ENCODE measurements around the gene WASL. TPM values are rescaled to one million over a fixed set of nuclear protein-coding genes. Genes with fewer than 3 reads are reported as not detected.
"Not testable (repeated sequence)": the region's sequence is repeated elsewhere in the genome, so short reads cannot be mapped to it uniquely, and the experiment has no call there.

The WASL gene
- 12.4 and 19.8 TPM in 2 replicates for total RNA-seq

DNA sequence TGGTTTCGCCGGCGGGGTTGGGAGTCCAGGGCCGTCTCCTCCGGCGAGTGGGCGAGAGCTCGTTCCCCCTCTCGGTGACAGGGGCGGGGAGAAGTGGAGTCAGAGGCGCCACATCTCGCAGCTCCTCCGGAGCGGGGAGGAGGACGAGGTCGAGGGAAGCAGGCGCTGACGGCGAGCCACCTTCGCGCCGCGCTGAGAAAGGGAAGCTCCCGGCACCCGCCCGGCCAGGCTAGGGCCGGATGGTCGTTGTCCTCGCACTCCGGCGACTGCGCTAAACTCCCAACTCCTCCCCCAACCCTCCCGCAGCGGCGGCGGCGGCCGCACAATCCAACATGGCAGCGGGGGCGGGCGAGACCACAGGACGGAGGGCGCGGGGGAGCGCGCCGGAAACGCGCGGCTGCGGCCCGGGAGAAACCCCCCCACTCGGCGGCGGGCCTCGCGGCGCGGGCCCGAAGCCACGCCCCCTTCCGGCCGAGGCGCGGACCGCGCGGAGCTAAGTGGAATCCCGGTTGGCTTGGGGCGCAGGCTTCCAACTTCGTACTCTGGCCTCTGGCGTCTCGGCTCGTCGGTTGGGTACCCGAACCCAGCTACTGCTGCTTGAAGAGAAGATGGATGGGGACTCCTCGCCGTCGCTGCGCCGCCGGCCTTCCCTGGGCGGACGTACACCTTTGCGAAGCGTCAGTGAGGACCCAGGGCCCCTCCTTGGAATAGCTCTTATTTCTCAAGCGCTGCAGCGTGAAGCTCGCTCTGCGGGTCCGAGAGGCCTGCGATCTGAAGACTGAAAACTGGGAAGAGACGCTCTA, at the start of gene WASL:
WASL (minus strand) TSS at position 270 of the 803 bp plus-strand sequence; CDS start at position 1, 269 bp downstream.
- DNase-seq, result peak; percentile 94

DNA sequence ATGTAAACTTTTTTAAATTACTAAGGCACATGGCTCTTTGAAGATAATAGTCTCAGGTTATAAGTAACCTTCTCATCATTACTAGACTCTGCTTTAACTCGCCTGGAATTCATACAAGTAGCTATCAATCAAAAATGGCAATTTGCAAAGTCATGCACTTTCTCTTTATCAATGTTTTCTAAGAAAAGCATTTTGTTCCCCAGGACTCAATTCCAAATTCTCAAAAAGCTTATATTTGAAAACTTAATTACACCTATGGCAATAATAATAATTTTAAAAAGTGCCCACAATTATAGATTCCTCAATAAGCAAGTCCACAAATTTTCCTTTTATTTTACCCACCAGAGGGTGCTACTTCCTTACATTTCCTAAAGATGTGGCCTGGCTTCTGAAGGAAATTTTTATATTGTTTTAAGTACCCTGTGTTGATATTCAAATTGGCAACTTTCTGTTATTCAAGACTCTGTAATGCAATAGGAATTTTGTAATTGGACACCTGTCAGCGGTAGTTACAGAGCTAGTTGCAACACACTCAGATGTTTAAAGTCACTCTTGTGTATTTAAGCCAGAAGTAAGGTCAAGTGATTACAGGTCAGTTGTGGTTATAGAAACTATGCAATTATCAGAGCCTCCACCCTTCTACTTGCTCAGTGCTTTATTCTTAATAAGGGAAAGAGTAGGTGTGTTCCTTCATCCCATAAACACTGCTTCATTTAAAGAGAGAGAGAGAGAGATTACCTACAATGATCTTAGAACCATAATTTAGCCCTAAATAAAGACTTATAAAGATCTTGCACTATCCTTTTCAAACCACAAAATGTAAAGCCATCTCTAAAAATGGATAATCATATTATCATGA, 49.1 kb upstream of the WASL start:
- DNase-seq, result peak; percentile 79

DNA sequence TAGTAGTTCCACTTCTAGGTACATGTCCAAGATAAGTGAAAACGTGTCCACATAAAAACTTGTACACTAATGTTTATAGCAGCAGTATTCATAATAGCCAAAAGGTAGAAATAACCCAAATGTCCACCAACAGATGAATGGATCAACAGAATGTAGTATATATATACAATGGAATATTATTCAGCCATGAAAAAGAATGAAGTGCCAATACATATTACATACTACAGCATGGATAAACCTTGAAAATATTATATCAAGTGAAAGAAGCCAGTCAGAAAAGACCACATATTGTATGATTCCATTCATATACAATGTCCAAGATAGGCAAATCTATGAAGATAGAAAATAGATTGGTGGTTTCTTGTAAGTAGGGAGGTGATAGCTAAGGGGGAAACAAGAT, 47.8 kb upstream of the WASL start:
- DNase-seq, result no peak

DNA sequence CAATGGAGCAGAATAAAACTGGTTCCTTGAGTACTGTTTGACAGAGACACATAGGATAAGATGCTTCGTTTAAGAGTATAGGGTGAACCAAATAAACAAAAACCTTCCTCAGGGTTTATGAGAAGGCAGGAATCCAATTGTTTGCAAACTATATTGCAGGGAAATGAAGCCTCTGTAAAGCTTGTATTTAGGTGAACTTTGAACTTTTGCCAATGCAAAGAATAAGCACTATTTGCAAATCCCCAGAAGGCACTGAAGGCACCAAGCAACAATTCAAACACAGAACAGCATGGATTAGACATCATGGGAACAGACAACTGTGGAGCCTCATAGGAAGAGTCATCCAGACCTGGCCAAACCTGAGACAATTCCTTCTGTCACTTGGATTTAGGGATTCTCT, 47.1 kb upstream of the WASL start:
- no peak for DNase-seq

DNA sequence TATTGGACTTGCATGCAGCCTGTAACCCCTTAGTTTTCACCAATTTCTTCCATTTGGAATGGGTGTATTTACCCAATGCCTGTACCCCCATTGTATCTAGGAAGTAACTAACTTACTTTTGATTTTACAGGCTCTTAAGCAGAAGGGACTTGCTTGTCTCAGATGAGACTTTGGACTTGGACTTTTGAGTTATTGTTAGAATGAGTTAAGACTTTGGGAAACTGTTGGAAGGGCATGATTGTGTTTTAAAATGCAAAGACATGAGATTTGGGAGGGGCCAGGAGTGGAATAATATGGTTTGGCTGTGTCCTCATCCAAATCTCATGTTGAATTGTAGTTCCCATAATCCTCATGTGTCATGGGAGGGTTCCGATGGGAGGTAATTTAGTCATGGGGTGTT, 46.3 kb upstream of the WASL start:
- DNase-seq, result not testable (repeated sequence)

DNA sequence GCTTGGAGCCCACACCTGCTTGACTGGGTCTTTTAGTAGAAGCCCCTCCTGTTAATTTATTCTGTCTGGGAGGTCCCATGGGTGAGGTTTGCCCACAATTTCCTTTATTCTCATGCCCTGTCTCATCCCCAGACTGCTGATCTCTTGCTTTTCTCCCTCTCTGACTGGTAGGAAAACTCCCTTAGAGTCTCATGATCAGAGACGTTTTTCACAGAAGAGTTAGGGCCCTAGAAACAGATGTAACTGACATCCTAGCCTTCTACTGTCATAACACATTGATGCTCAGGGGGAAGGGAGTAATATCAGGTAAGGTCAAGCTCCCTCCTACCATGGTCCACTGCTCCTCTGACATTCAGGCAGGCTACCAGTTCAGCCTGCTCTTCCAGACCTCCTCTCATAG, 43.7 kb upstream of the WASL start:
- DNase-seq, result no peak

DNA sequence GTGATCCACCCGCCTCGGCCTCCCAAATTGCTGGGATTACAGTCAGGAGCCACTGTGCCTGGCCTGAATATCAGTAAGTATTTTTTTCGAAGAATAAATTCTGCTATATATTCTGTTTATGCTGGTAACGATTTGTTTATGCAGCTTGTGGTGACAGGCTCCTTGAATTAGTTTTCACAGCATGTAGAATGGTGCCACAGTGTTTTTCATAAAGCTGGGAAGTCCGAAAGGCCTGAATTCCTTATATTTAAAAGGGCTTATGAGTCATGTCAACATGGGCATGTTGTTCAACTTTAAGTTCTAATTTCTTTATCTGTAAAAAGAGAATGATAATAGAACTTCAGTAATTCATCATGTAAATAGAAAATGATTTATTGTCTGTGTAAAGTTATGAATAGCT, 42.2 kb upstream of the WASL start:
- DNase-seq, result no peak

DNA sequence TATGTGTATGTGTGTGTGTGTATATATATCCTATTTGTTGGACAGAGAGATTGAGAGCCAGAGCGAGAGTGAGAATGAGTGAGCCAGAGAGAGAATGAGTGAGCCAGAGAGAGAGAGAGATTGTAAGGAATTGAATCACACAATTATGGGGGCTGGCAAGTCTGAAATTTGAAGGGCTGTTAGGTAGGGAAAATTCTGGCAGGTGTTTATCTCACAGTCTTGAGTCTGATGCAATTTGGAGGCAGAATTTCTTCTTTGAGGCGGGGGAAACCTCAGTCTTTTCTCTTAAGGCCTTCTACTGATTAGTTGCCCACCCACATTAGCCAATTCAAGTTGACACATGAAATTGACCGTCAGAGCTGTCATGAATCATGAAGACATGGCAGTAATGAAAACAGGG, 41.0 kb upstream of the WASL start:
- no peak for DNase-seq

DNA sequence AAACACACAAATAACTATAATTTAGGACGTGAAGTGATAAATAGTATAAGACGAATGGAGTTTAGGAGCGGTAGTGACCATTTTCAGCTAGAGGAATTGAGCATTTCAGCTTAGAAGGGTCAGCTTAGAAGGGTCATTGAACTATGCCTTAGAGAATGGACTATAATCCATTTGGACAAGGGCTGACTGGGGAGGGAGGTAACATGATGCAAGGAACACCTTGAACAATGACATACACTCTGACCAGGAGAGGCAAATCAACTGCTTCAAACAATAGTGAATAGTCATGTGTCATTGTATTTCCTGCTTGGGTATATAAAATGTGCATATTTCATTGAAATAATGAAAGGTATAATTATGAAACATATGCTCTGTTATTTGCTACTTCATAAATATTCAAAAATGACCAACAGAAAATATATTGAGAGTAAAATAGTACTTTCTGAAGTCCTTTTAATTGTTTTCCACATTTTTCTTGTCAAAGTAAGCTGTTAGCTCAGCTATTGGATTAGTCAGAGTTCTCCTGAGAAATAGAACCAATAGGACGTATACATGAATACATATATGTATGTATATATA, 40.5 kb upstream of the WASL start:
- DNase-seq, result no peak

DNA sequence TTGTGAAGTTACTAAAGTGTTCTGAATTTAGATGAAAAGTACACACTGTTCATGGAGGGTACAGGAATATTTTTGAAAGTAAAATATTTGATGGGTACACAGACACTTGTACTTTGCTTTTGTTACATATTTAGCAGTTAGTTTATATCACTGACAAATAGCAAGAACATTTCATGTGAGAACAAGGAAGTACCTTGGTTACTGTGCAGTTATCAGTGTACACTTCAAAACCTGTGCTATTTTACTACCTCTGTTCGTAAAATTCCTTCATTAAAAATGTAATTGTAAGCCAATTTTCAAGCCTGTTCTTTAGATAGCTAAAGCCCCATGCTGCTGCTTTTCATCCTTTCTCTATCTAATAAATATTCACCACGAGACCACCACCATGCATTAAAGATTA, 39.8 kb upstream of the WASL start:
- DNase-seq, result no peak

DNA sequence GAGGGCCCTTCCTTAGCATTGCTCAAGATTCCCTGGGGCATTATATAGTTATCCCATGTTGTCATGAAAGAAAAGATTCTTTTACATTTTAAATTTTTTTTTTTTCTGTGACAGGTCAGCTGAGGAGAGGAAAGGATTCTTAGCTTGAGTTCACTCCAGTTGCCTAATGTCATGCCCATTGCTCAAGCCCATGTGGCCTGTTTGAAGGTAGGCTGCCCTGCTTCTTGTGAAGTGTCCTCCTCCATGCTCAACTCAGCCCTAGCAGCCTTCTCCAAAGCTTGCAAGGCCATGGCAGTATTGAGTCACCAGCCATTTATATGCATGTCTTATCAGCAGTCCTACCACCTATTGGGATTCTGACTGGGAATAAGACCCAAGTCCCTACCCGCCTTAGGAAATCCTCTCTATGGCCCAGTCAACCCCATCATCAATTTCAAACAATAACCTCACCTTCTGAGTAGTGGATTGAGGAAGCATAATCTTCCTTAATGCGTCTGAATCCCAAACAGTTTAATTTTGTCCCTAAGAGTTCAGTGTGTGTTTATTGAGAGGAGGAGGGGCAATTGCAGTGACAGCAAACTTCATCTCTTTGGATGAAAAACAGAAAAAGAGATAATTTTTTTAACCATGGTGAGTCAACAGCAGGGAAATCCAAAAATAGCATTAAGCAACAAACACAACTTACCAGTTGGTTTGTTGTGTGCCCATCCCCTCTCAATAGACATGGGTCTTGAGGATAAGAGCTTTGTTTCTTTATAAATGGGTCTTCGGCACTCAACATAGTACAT, 38.6 kb upstream of the WASL start:
- DNase-seq, result no peak

DNA sequence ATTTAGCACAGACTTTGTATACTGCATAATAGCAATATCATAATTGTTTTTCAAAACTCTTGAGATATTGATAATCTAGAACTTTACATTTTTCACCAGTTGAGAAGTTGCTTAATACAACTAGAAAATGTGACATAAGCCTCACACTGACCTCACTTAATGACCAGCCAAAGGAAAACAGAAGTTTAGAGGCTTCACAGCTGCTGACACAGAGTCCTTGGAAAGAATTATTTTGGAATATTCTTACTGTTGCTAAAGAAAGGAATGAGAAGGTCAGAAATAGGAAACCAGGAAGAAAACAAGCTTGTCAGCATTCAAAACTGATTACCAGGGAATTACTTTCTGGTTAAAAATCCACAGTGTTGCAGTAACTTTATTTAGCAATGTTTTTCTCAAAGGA, 35.5 kb upstream of the WASL start:
- no peak for DNase-seq

DNA sequence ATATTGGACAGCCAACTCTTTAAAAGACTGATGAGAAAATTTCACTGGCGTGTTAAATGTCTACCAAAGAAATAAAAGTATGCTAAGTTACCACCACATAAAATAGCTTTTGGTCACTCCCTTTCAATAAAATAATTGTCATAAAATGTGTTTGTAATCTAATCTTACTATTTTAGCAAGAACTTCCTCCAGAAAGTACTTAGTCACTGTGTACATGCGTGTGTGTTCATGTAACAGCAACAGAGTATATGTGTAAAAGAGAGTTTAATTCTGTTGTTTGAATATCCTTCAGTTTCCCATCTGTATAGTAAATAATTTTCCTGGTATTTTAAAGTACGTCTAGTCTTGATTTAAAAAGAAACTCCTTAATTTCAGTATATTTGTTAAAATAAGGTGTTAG, 35.0 kb upstream of the WASL start:
- DNase-seq, result no peak

DNA sequence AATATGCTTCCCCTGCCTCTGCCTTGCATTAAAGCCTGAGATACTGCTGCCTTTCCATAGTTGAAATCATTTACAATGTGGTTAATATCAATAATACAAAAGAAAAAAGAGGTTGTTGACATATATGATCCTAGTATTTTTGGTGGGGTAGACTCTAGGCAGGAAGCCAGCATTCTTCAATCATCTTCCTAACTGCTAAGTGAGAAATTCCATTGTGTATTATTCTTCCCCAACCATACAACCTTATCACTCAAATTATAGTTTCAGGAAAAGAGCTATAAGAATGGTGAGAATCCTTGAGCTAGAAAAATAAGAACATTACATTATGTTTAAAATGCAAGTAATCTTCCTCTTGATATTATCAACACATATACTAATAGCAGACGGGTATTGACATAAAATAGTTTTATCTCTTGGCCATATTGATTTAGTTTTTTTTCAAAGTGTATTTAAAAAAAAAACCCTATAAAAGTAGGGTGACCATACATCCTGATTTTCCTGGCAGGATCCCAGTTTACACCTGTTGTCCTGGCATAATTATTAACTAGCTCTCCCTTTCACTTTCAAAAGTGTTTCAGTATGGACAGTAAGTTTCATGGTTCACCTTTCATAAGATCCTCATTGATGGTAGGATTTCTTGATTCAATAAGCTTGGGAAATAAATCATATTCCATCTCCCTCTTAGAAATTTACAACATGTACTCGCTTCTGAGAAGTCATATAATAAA, 33.4 kb upstream of the WASL start:
- DNase-seq, result peak; percentile 54

DNA sequence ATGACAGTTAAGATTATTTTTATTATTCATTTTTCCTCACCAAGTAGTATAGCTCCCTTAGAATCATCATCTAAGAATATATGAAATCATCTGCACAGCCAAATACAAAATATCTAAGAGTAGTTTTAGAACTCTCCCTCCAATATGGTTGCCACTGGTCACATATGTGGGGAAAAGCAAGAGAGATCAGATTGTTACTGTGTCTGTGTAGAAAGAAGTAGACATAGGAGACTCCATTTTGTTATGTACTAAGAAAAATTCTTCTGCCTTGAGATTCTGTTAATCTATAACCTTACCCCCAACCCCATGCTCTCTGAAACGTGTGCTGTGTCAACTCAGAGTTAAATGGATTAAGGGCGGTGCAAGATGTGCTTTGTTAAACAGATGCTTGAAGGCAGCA, 31.7 kb upstream of the WASL start:
- not testable (repeated sequence) for DNase-seq

DNA sequence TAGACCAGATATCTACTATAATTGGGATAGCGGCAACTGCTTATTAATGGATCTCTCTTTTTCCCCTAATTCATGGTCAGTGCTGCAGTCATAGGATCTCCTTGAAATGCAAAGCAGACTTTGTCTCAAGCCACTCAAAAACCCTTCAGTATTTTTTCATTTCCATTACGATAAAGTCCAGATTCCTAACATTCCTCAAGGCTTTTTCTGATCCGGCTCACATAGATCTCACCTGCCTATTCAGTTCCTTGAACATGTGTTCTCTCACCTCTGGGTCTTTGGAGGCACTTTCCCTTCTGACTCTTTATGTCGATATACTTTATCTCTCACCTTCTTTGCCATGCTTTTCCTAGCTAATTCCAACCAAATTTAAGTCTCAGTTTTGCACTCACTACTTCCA, 25.7 kb upstream of the WASL start:
- DNase-seq, result no peak

DNA sequence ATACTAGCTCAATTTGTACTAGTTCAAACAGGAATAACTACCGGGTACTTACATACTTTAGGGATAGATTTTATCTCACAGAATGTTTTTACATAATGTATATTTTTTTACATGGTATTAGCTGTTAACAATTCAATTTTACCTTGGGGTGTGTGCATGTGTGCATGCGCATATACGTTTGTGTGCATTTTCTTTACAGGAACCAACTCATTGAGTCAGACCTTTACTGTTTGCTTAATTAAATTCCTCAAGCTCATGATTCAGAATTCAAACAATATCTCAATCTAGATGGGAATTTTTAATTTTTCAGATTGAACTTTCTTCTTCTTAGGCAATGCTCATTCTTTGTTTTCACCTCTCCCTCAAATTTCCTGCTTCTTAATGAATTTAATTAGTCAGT, 24.7 kb upstream of the WASL start:
- no peak for DNase-seq

DNA sequence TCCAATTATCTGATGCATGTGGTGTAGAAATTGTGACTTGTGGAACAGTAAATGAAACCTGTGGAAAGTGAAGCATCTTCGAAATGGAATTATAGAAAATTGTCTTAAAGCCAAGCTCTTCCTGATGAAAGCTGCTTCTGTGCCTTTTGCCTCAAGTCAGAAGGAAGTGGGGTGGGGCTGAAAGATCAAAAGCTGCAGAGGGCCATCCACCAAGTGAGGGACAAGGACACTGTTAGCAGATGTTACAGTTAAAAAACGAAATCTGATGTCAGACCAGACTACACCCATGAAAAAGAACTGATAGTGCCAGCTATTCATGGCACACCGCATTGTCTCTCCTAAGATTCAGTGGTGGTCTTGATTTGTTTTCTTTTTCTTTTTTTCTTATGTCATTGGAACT, 23.8 kb upstream of the WASL start:
- no peak for DNase-seq

DNA sequence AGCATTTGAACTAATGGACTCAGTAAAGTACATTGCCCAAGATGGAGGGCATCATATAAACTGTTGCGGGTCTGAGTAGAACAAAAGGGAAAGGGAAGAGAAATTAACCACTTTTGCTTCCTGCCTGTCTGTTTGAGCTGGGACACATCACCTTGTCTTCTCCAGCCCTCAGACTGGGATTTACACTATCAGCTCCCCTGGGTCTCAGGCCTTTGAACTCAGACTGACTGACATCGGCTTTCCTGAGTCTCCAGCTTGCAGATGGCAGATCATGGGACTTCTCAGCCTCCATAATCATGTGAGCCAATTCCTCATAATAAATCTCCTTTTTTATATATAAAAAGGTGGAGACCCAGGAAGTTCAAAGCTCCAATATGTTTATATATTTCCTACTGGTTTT, 23.0 kb upstream of the WASL start:
- no peak for DNase-seq

DNA sequence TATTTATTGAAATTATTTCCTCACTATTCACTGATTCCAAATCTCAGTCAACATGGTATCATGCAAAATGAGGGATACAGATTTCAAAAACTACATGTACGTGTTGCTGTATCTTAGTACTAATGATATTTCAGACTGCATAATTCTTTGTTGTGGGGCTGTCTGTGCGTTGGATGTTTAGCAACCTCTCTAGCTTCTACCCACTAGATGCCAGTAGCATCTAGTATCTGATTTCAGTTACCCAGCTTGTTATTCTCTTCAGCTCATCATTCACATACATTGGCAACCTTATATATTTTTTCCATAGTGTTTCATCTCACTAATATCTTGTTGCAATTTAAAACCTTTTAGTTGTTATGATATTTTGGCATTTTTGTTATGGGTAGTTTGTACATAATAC, 22.5 kb upstream of the WASL start:
- DNase-seq, result no peak

DNA sequence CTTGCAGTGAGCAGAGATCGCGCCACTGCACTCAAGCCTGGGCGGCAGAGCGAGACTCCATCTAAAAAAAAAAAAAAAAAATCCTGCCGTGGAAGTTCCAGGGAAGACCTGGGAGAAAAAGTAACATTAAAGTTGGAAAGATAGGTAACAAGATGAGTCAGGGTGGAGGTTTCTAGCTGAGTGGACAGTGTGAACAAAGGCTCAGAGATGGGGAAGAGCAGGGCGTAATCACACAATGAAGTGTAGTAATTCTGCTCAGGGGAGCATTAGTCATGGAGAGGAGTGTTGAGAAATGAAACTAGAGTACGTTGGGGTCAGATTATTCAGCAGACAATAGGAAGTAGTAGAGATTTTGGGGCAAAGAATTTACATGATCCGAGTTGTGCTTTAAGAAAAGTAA, 21.6 kb upstream of the WASL start:
- DNase-seq, result no peak

DNA sequence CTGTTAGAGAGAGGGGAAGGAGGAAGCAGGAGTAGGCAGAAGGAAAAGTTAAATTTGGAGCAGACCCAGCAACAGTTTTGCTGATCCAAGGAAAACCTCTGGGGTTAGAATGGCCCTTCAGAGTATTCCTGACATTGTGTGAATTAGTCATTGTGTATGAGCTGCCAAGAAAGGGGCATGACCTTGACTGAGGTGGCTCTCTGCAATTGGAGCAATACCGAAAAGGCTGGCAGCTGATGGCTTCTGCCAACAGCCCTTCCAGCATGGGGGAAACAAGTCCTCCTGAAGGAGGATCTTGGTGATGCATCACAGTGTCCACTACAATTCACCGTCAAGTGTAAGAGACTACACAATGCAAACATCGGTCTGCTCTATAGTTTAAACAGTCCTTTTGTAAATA, 20.6 kb upstream of the WASL start:
- DNase-seq, result peak; percentile 84
